HFF-Myc (cell line): ENCODE results near the gene MFSD11.
A peak's percentile ranks its signal among the peaks of the same experiment; 100 is the strongest.
"Not testable (repeated sequence)": the region's sequence is repeated elsewhere in the genome, so short reads cannot be mapped to it uniquely, and the experiment has no call there.

ENCODE experiments used
- DNase-seq: peaks from one replicate; pipeline ENCODE4 v3.0.0-alpha.2; 2011; ENCODE audit warnings: low read depth; ENCODE audit errors: extremely low read depth
- H3K4me3 ChIP-seq: replicated peaks from 2 replicates; pipeline ENCODE4 v1.5.1; 2011; ENCODE audit warnings: low read depth, mild to moderate bottlenecking, control low read depth, low read length
- CTCF ChIP-seq: IDR thresholded peaks from 2 replicates; pipeline ENCODE4 v1.5.1; 2012; ENCODE audit warnings: mild to moderate bottlenecking, low read depth, low read length, control low read depth; ENCODE audit errors: missing control alignments

MFSD11 gene

GRCh38 chr17:76702076-76702475, 35.8 kb upstream of the MFSD11 start:
- no peak overlapping the region for H3K4me3 ChIP-seq
- no peak for DNase-seq

GRCh38 chr17:76702941-76703637, 34.8 kb upstream of the MFSD11 start:
- H3K4me3 ChIP-seq, result no peak overlapping the region
- no peak for DNase-seq
- no peak for TF ChIP-seq CTCF

More at GRCh38 chr17:76702076-76702475, 35.8 kb upstream of the MFSD11 start:
- no peak for TF ChIP-seq CTCF

- H3K4me3 ChIP-seq, result no peak overlapping the region
- no peak for TF ChIP-seq CTCF
- no peak for DNase-seq
Measured at GRCh38 chr17:76704805-76705204, 33.1 kb upstream of the MFSD11 start.

GRCh38 chr17:76706817-76707216, 31.1 kb upstream of the MFSD11 start:
- no peak for TF ChIP-seq CTCF
- no peak for DNase-seq
- no peak overlapping the region for H3K4me3 ChIP-seq

- TF ChIP-seq CTCF, result peak; percentile 28
- no peak for DNase-seq
- H3K4me3 ChIP-seq, result peak overlapping the region; percentile 70
Measured at GRCh38 chr17:76707985-76708807, 29.7 kb upstream of the MFSD11 start.

GRCh38 chr17:76709077-76709950, 28.6 kb upstream of the MFSD11 start:
- TF ChIP-seq CTCF, result no peak
- DNase-seq, result peak; percentile 85
- H3K4me3 ChIP-seq, result peak overlapping the region; percentile 70

- not testable (repeated sequence) for DNase-seq
- H3K4me3 ChIP-seq, result peak overlapping the region; percentile 70
Measured at GRCh38 chr17:76709951-76710862, 27.7 kb upstream of the MFSD11 start.
